Tibial nerve (tissue), 4 donors: ENCODE data around the gene GINS2. TPM values are rescaled to one million over a fixed set of nuclear protein-coding genes. Genes with fewer than 3 reads are reported as not detected.

ENCODE experiments used
- DNase-seq, 2 donors: peaks; one replicate each; pipeline ENCODE4 v3.0.0-alpha.2; 2019; ENCODE audit warnings: low spot score in 2 of 2
- H3K27ac ChIP-seq, 4 donors: fragments of 200-600 bp; sonication (generic) in 3 of 4; one replicate each; pipeline ENCODE4 v1.5.1; 2017 to 2019; ENCODE audit warnings: mild to moderate bottlenecking in 1 of 4
- H3K27me3 ChIP-seq, 2 donors: fragments of 200-600 bp; sonication (generic) in 1 of 2; one replicate each; pipeline versions ENCODE4 v1.5.1 to v1.6.0; 2017 to 2019
- H3K36me3 ChIP-seq, 3 donors: fragments of 200-600 bp; sonication (generic); one replicate each; pipeline ENCODE4 v1.5.1; 2018 to 2019
- H3K4me1 ChIP-seq, 4 donors: fragments of 200-600 bp; sonication (generic) in 3 of 4; one replicate each; pipeline ENCODE4 v1.5.1; 2017 to 2019
- H3K4me3 ChIP-seq, 4 donors: fragments of 200-600 bp; sonication (generic) in 3 of 4; one replicate each; pipeline ENCODE4 v1.5.1; 2017 to 2019; ENCODE audit warnings: mild to moderate bottlenecking in 1 of 4, moderate library complexity in 1 of 4
- H3K9me3 ChIP-seq, 4 donors: fragments of 200-600 bp; sonication (generic) in 3 of 4; one replicate each; pipeline ENCODE4 v1.5.1; 2017 to 2019
- EP300 ChIP-seq, 2 donors: sonication (generic); formaldehyde crosslinking; IDR thresholded peaks; one replicate each; pipeline ENCODE4 v1.6.1; 2017; ENCODE audit warnings: antibody characterized with exemption in 2 of 2, mild to moderate bottlenecking in 1 of 2
- POLR2A ChIP-seq, 2 donors: fragments of 450-650 bp; IDR thresholded peaks; one replicate each; pipeline ENCODE4 v1.6.1; 2017; ENCODE audit warnings: antibody characterized with exemption in 2 of 2, mild to moderate bottlenecking in 2 of 2, moderate library complexity in 2 of 2
- WGBS, 2 donors: methylation state at CpG; one replicate each; pipeline ENCODE4 v1.1.5; 2018; 5-methylcytosine and 5-hydroxymethylcytosine counted together
- total RNA-seq, 4 donors: library from RNA; depleted of rRNA; stranded (reverse); fragments of >200 nt; gene quantifications; one replicate each; pipeline ENCODE4 v1.1.0, GENCODE V29; 2016
- TF ChIP-seq, protein P1 (sequence below), 5 experiments: fragments of 200-600 bp in 3 of 5; fragments of 450-650 bp in 2 of 5; sonication (generic) in 3 of 5; IDR thresholded peaks; one replicate each; pipeline ENCODE4 v1.5.1; 2016 to 2019; ENCODE audit warnings: antibody characterized with exemption in 5 of 5, mild to moderate bottlenecking in 3 of 5, moderate library complexity in 2 of 5

Gene GINS2
- total RNA-seq, 4 donors from 2014 or later = 0.20 to 0.66 TPM; not detected in 2

DNA sequence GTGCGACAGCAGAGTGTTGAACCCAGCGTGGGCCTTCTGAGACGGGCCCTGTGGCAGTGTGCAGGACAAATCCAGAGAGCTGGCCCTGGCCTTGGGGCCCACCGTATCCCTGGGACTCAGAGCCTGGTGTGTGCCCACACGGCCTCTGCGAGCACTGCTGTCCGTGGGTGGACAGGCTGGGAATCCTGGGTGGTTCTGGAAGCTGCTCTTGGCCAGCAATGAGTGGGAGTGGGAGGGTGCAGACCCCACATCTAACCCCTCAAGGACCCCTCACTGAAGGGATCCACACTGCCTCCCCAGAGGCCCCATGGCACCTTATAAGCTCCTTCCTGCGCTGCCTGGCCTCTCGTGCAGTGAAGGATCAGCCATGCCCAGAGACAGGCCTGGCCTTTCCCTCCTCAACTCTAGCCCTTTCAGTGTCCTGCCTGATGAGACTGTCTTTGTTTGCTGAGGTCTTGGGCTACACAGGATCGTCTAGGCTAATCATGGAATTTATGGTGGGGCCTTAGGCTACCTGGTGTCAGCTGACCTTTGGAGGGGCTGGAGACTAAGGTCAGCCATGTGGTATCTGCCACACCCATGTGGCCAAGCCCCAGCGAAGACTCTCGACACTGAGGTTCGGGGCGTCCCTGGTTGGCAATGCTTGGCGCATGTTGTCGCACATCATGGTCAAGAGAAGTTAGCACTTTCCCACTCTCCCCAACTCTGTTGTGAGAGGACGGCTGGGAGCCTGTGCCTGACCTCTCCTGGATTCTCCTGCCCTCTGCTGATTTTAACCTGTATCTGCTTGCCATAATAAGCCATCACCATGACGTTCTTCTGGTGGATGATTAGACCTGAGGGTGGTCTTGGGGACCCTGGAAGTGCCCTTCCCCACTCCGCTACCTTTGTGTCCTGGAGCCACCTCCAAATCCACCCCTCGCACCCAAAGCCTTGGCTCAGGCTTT, 16.4 kb upstream of the GINS2 start:
- WGBS, 2 donors = 84 to 86% methylated on average over 17 to 19 of the region's 20 CpGs
- Histone ChIP-seq H3K4me1 (no peaks in the 10 kb centered on the region), H3K27ac (no peak overlapping the region), H3K9me3 (peaks cover 0 to 8% (median 0%) of the 10 kb centered on the region in 4 donors), H3K36me3 (no peaks in the 10 kb centered on the region), H3K4me3 (no peak overlapping the region), H3K27me3 (no peaks in the 10 kb centered on the region)
- DNase-seq = no peak
- no peak for TF ChIP-seq EP300 (IDR thresholded peaks at IDR 0.05)
- TF ChIP-seq, protein P1, sequence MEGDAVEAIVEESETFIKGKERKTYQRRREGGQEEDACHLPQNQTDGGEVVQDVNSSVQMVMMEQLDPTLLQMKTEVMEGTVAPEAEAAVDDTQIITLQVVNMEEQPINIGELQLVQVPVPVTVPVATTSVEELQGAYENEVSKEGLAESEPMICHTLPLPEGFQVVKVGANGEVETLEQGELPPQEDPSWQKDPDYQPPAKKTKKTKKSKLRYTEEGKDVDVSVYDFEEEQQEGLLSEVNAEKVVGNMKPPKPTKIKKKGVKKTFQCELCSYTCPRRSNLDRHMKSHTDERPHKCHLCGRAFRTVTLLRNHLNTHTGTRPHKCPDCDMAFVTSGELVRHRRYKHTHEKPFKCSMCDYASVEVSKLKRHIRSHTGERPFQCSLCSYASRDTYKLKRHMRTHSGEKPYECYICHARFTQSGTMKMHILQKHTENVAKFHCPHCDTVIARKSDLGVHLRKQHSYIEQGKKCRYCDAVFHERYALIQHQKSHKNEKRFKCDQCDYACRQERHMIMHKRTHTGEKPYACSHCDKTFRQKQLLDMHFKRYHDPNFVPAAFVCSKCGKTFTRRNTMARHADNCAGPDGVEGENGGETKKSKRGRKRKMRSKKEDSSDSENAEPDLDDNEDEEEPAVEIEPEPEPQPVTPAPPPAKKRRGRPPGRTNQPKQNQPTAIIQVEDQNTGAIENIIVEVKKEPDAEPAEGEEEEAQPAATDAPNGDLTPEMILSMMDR (IDR thresholded peaks at IDR 0.05) = no peak
- no peak for TF ChIP-seq POLR2A (IDR thresholded peaks at IDR 0.05)

DNA sequence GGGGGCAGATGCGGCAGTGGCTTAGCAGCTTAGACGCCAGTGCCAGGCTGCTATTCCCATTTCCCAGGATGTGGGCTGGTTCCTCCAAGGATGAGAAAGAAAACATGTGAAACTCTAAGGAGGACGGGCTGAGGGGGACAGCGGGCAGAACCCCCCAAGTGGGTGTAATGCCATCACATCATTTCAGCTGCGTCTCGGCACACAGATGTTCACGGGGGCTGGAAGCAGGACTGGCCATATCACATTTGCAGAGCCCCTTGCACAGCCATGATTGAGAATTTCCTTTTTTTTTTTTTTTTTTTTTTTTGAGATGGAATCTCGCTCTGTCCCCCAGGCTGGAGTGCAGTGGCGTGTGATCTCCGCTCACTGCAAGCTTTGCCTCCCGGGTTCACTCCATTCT, 15.3 kb upstream of the GINS2 start:
- no peak for TF ChIP-seq POLR2A (IDR thresholded peaks at IDR 0.05)
- TF ChIP-seq, protein P1 (IDR thresholded peaks at IDR 0.05) = no peak
- Histone ChIP-seq H3K4me1 (no peaks in the 10 kb centered on the region), H3K27ac (no peak overlapping the region), H3K27me3 (no peaks in the 10 kb centered on the region), H3K4me3 (no peak overlapping the region), H3K36me3 (no peaks in the 10 kb centered on the region), H3K9me3 (peaks cover 0 to 8% (median 0%) of the 10 kb centered on the region in 4 donors)
- WGBS, 2 donors = 87 to 88% methylated on average over 11 of the region's 11 CpGs
- DNase-seq = no peak

DNA sequence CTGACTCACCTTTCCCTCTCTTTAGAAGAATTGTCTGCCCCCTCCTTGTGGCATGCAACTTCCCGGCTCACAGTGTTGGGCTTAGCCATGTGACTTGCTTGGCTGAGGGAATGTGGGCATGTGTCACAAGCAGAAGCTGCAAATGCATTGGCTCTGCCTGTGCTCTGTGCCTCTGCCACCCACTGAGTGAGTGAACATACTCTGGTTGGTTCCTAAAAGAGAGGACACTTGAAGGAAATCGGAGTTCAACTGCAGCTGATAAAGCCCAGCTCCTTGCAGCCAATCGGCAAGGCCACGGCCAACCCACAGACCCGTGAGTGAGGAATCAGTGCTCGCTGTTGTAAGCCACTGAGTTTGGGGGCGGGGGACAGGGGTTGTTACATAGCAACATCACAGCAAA, 10.9 kb upstream of the GINS2 start:
- Histone ChIP-seq H3K27me3 (peaks cover 0 to 39% of the 10 kb centered on the region in 2 donors), H3K4me3 (no peak overlapping the region), H3K27ac (no peak overlapping the region), H3K9me3 (peaks cover 0 to 8% (median 0%) of the 10 kb centered on the region in 4 donors), H3K36me3 (no peaks in the 10 kb centered on the region), H3K4me1 (no peaks in the 10 kb centered on the region)
- DNase-seq = no peak
- 51 to 58% methylated on average over 7 of the region's 7 CpGs for WGBS, 2 donors
- TF ChIP-seq POLR2A (IDR thresholded peaks at IDR 0.05) = no peak
- TF ChIP-seq, protein P1 (IDR thresholded peaks at IDR 0.05) = no peak
- no peak for TF ChIP-seq EP300 (IDR thresholded peaks at IDR 0.05)

DNA sequence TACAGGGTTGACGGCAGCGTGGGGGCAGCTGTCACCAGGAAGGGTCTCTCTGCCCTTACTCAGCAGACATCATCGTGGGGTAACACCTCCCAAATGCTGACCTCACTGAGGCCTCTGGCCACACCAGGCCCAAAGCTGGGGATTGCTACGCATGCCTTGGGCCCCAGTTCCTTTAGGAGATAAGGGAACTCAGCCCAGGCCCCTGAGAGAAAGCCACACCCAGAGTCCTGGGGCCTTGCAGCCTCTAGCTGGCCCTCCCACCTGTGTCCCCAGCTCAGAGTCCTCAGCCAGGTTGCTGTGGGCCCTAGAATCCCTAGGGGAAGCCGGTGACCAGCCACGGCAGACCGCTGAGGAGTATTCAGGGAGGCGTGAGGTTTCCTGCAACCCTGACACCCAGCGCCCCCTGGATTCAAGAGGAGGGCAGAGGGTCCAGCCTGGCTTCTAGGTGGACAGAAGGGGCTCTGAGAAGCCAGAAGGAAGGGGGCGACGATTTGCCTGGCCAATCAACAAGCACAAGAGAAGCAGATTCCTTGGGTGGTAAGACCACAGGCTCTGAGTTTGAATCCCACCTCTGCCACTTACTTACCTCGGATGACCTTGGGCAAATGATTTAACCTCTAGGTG, 10.3 kb upstream of the GINS2 start:
- WGBS, 2 donors = 70% methylated on average over 8 to 11 of the region's 12 CpGs
- no peak overlapping the region for H3K27ac ChIP-seq
- H3K4me1 ChIP-seq = no peaks in the 10 kb centered on the region

More for the DNA sequence above, 10.3 kb upstream of the GINS2 start:
- Histone ChIP-seq H3K4me3 (no peak overlapping the region), H3K9me3 (peaks cover 0 to 8% (median 0%) of the 10 kb centered on the region in 4 donors), H3K36me3 (no peaks in the 10 kb centered on the region), H3K27me3 (peaks cover 0 to 39% of the 10 kb centered on the region in 2 donors)
- TF ChIP-seq POLR2A (IDR thresholded peaks at IDR 0.05) (no peak), EP300 (IDR thresholded peaks at IDR 0.05) (no peak)
- TF ChIP-seq, protein P1 (IDR thresholded peaks at IDR 0.05) = no peak
- no peak for DNase-seq
